GM18861 (cell line): ENCODE results near the gene SPNS3.

Experiments used
- ATAC-seq: cut with Tn5 transposase; IDR thresholded peaks from one replicate; pipeline ENCODE4 v1.9.1; 2021; ENCODE audit not compliant: unreplicated experiment

The SPNS3 gene

GRCh38 chr17:4507361-4508111 lies 73.8 kb downstream of the SPNS3 start:
- no peak for ATAC-seq

GRCh38 chr17:4508207-4508606 lies 74.5 kb downstream of the SPNS3 start:
- ATAC-seq: no peak

DNA sequence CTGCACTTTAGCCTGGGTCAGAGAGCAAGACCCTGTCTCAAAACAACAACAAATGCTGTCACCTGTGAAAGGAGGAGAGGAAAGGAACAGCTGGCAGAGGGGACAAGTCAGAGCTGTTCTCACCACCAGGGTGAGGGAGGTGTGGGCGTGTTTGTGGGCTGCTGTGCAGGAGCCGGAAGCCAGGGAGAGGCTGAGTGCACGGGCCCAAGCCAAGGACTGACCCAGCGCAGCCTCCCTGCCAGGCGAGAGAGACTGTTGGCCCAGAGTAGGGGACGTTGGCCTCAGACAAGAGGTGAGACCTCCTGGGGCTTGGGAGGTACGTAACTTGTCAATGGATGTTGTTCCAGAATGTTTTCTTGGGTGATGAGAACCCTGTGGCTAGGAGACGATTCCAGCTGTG lies 75.7 kb downstream of the SPNS3 start:
- no peak for ATAC-seq

DNA sequence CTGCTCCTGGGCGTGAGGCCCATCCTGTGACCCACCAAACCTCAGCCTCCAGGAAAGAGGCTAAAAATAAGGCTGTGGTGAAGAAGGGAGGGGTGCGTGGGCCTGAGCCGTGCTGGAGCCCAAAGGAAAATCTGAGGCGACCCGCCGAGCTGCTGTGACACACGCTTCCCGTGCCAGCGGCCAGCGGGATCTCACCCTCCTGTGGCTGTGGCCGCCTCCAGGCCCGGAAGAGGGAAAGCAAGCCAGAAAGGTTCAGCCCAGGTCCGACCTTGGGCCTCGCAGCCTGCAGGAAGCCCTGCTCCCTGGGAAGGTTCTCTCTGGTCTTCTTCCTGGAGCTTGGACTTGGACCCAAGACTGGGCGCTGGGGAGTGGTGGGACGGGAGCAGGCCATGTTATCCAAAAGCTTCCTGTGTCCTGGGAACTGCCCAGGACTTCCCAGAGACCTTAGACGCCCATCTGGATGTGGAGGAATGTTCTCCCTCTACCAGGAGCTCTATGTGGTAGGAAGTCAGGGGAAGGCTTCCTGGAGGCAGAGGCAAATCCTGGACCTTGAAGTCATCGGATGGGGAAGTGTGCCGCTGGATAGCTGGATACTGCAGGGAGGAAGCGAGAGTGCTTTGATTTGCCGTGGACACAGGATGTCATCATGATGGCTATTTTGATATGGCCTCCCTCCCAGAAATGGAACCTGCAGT lies 76.3 kb downstream of the SPNS3 start:
- no peak for ATAC-seq

DNA sequence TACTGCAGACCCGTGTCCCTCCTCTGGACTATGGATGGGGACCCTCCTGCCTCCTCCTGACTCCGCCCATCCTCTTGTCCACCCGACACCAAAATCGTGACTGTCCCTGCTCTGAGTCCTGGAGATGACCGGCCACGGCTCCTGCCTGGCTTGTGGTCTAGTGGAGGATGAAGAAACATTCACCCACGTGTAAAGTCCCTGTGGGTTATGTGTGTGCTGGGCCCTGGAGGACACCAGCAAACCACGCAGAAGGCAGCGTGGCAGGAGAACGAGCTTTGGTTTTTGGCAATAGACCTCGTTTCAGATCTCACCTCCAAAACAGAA lies 76.8 kb downstream of the SPNS3 start:
- no peak for ATAC-seq

GRCh38 chr17:4511199-4511932 lies 77.6 kb downstream of the SPNS3 start:
- no peak for ATAC-seq

DNA sequence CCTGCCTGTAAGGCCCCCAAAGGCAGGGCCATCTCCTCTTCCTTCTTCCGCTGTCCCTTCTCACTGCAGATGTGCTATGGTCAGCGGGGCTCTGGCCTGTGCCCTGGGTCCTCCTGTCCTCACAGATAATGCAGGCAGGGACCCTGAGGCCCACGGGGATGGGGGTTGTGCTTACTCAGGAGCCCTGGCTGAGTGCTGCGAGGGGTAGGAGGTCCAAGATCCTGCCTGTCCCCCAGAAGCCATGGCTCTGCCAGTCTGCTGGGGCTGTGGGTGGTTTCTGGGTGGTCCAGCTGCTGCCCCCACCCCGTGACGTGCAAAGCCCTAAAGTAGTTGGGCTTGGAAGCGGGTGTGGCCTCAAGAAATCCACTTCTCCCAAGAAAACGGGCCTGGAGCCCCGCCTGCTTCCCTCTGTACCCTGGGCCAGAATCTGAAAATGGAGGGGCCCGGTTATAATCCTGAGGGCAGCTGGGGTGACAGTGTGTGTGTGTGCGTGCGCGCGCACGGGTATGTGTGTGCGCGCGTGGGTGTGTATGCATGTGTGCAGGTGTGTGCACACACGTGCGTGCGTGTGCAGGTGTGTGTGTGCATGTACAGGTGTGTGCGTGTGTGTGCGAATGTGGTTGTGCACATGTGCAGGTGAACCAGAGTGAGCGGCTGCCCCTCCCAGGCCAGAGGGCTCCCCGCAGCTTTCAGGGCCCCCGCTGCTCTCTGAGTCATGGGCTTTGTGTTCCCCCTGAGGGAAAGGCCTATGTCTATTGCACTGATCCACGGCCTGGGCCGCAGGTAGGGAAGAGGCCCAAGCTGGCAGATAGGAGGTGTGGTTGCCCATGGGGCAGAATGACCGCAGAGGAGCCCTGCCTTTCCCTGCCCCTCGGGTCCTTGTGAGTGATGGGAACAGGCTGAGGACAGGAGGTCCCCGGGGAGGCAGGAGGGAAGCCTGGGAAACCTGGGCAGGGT lies 78.7 kb downstream of the SPNS3 start:
- no peak for ATAC-seq

- ATAC-seq: no peak
These were observed 79.6 kb downstream of the SPNS3 start for GRCh38 chr17:4513113-4514032.

DNA sequence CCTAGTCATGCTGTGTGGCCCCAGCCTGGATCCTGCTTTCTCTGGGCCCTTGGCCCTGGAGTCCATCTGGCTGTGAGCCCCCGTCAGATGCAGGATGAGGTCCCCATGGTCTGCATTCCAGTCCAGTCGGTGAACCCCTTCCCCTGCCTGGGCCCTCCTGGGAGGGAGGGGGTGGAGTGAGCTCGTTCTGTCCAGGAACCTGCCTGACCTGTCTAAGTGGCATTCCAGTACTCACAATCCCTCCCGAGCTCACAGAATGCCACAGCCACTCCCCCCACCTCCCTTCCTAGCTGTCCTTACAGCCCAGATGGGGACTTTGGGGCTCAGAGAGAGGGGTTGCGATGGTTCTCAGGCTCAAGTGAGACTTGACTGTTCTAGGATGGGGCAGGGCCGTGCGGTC lies 80.5 kb downstream of the SPNS3 start:
- ATAC-seq: no peak

DNA sequence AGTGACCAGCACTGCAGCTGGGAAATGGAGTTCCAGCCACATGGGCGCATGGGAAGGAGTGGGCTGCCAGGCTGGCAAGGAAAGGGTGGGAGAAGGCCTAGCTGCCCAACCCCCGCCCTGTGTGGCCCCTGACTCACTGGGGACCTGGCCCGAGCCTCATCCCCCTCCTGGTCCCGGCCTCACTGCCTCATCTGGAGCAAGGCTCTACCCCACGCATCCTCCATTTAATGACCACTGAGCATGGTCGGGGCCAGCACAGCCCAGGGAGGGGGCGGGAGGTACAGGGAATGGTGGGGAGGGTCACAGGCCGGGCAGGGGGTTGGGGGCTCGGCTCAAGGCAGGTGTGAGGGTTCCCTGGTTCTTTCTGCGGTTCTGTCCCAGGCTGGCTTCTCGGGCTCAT lies 81.0 kb downstream of the SPNS3 start:
- ATAC-seq: no peak

DNA sequence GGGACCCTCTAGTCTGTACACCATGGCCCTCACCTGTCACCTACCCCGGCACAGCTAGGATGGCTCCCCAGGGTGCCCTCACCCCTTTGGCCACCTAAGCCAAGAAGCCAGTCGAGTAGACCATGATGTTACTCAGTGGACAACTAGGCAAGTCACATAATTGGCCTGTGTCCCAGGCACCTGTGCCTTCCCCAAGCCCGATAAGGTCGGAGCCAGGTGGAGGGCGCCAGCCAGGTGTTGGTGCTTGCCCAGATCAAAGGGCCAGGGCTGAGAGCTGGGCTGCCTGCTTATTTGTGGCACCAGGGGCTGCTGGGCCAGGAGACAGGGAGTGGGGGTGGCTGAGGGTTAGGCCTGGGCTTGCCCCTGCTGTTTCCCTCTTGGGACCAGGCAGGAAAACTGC lies 81.8 kb downstream of the SPNS3 start:
- ATAC-seq: no peak

- no peak for ATAC-seq
These were observed 83.0 kb downstream of the SPNS3 start for GRCh38 chr17:4516735-4517134.

GRCh38 chr17:4518901-4519300 lies 85.2 kb downstream of the SPNS3 start:
- ATAC-seq: no peak

- no peak for ATAC-seq
These were observed 85.6 kb downstream of the SPNS3 start for GRCh38 chr17:4519361-4519788.

- ATAC-seq: no peak
These were observed 86.5 kb downstream of the SPNS3 start for GRCh38 chr17:4520060-4520893.

DNA sequence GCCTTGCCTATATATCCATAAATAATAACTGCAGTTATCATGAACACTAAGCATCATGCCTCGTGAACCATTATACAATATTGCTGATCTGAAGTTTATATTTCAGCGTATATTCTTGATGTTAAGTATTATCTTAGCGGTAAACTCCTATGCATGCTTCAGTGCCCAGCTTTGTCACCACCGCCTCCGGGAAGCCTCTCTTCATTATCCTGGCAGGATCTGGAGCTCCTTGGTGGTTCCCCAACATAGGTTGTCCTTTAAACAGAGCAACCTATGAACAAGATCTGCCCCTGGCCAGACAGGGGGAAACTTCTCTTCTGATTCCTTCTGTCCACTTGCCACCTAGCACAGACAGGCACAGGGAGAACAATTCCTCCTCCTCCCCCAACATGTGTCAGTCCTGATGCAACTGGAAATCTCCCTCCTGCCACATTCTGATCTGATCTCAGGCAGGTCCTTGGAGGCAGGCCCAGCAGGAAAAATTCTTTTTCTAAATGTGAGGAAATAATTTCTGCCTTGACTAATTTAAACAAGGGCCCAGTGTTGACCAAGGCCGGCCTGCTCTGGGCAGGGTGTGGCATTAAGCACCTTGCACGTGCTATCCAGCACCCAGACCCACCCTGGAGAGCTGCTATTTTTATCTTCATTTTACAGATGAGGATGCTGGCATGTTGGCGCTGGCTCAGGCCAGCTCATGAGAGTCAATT lies 87.3 kb downstream of the SPNS3 start:
- ATAC-seq: no peak

DNA sequence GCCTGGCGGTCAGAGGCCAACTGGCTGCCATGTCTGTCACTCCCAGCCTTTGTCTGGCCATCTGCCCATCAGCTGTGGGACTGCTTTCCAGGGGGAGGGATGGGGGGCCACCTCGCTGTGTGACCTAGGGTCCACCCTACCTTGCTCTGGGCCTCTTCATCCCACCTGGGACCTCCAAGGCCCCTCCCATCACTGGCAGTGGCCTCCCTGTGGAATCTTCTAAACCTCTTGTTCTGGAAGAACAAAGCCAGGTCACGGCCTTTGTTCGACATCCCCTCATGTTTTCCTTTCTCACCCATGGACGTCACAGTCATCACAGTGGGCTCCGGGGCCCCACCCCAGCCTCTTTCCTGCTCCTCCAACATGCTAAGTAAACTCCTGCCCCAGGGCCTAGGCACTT lies 88.9 kb downstream of the SPNS3 start:
- no peak for ATAC-seq

DNA sequence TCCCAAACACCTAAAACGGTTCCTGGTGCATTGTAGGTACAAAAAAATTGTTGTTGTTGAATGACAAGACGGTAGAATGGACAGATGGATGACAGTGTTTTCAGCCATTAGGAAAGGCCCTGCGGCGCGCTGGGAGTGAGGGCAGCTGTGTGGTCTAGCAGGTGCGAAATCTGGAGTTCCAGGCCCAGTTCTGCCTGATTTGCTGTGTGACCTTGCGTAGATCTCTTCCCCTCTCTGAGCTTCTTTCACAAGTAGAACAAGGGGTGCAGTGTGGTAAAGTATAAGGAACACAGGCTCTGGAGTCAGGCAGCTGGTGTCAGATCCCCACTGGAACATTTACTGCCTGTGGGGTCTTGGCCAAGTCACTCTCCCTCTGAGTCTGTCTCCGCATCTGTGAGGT lies 90.2 kb downstream of the SPNS3 start:
- ATAC-seq: no peak
